Measurements from ENCODE around the gene TSSK6.
A peak's percentile ranks its signal among the peaks of the same experiment; 100 is the strongest.

Gene TSSK6

GRCh38 chr19:19490214-19490968 lies 25.0 kb downstream of the TSSK6 start:
- TF ChIP-seq, protein P1, sequence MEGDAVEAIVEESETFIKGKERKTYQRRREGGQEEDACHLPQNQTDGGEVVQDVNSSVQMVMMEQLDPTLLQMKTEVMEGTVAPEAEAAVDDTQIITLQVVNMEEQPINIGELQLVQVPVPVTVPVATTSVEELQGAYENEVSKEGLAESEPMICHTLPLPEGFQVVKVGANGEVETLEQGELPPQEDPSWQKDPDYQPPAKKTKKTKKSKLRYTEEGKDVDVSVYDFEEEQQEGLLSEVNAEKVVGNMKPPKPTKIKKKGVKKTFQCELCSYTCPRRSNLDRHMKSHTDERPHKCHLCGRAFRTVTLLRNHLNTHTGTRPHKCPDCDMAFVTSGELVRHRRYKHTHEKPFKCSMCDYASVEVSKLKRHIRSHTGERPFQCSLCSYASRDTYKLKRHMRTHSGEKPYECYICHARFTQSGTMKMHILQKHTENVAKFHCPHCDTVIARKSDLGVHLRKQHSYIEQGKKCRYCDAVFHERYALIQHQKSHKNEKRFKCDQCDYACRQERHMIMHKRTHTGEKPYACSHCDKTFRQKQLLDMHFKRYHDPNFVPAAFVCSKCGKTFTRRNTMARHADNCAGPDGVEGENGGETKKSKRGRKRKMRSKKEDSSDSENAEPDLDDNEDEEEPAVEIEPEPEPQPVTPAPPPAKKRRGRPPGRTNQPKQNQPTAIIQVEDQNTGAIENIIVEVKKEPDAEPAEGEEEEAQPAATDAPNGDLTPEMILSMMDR (conservative IDR thresholded peaks at IDR 0.05; ENCODE audit: low read depth, low read length), result peak; percentile 81
- DNase-seq (ENCODE audit: low read depth), result peak; percentile 44
- no peak overlapping the region for H3K4me3 ChIP-seq (ENCODE audit: low read length)

DNA sequence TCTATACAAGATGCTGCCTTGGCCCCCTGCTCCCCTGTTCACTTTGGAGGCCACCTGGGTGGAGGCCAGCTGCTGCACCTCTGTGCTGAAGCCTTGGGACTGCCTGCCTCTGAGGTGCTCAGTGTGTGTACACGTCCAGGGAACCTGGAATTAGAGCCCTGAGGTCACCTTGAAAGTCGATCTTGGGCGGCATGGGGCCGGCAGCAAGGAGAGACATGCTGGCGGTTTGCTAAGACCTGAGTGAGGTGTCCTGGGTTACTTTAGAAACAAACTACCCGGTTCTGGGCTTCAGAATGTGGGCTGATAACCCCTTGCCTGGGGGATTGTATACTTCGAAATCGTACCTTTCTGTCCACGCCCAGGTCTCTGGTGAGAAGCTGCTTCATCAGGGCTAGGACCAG lies 25.5 kb downstream of the TSSK6 start:
- TF ChIP-seq, protein P1 (conservative IDR thresholded peaks at IDR 0.05; ENCODE audit: low read depth, low read length), result no peak
- no peak for DNase-seq (ENCODE audit: low read depth)
- no peak overlapping the region for H3K4me3 ChIP-seq (ENCODE audit: low read length)

DNA sequence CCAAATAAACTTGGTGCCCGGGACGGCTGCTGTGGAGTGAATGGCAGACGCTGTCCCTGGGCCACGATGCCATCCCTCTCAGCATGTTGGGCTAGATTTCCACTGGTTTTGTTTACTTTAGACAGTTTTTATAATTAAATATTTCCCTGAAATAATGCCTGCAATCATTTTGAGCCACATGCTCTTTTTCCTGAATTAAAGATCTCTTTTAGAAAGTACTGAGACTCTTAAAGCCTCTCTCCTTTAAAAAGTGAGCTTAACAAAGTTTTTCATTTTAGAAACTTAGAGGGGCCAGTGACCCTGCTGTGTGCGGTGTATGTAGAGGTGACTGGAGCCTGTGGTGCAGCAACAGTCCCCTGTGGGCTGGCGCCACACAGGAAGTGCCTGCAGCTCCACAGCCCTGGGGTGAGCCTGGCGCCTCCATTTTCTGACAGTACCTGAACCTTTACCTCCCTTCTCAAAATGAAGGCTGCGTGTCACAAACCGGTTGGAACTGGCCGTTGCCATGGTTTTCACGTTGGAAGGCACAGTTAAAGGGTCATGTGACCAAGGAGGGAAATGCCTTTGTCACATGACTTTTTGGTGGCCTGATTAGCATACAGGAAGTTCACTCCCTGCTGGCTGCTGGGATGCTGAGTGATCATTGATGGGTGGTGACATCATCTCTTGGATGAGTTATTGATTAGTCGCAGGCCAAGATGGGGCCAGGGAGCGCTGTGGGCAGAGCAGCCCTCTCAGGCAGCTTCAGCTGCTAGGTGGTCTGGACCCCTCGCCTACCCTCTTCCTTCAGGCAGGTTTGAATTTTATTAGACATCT lies 26.3 kb downstream of the TSSK6 start:
- TF ChIP-seq, protein P1 (conservative IDR thresholded peaks at IDR 0.05; ENCODE audit: low read depth, low read length), result no peak
- H3K4me3 ChIP-seq (ENCODE audit: low read length), result no peak overlapping the region
- peak; percentile 60 for DNase-seq (ENCODE audit: low read depth)

GRCh38 chr19:19487950-19488874 lies 27.1 kb downstream of the TSSK6 start:
- no peak for DNase-seq (ENCODE audit: low read depth)
- TF ChIP-seq, protein P1 (conservative IDR thresholded peaks at IDR 0.05; ENCODE audit: low read depth, low read length), result no peak
- no peak overlapping the region for H3K4me3 ChIP-seq (ENCODE audit: low read length)

GRCh38 chr19:19487077-19487949 lies 28.0 kb downstream of the TSSK6 start:
- TF ChIP-seq, protein P1 (conservative IDR thresholded peaks at IDR 0.05; ENCODE audit: low read depth, low read length), result no peak
- no peak for DNase-seq (ENCODE audit: low read depth)
- H3K4me3 ChIP-seq (ENCODE audit: low read length), result no peak overlapping the region

All from retinal pigment epithelial cell (primary cell).